Left lung (tissue), 10 donors: ENCODE data around the gene UBE3C. TPM values are rescaled to one million over a fixed set of nuclear protein-coding genes. Genes with fewer than 3 reads are reported as not detected.

Experiments
- ATAC-seq: fragments of 200-7000 bp; cut with Tn5 transposase; one replicate; pipeline ENCODE4 v1.9.1; 2020; ENCODE audit warnings: moderate library complexity
- DNase-seq, 4 donors: peaks; one replicate each; pipeline ENCODE4 v3.0.0-alpha.2; 2013 to 2020
- H3K27ac ChIP-seq, 2 donors: fragments of 200-600 bp; sonication (generic) in 1 of 2; one replicate each; pipeline versions ENCODE4 v1.5.0 to v1.8.0; 2020 to 2021
- H3K27me3 ChIP-seq, 2 donors: fragments of 200-600 bp; sonication (generic) in 1 of 2; one replicate each; pipeline versions ENCODE4 v1.5.0 to v1.8.0; 2020 to 2021
- H3K36me3 ChIP-seq, 2 donors: fragments of 200-600 bp; sonication (generic) in 1 of 2; one replicate each; pipeline versions ENCODE4 v1.5.0 to v1.8.0; 2020 to 2021
- H3K4me1 ChIP-seq, 2 donors: fragments of 200-600 bp; one replicate each; pipeline ENCODE4 v1.8.0; 2021
- H3K4me3 ChIP-seq, 2 donors: fragments of 200-600 bp; sonication (generic) in 1 of 2; one replicate each; pipeline versions ENCODE4 v1.5.0 to v1.8.0; 2020 to 2021; ENCODE audit warnings: mild to moderate bottlenecking in 1 of 2
- H3K9me3 ChIP-seq, 2 donors: fragments of 200-600 bp; sonication (generic) in 1 of 2; one replicate each; pipeline versions ENCODE4 v1.5.0 to v1.8.0; 2020 to 2021
- CTCF ChIP-seq, 2 donors: fragments of 200-600 bp; sonication (generic) in 1 of 2; IDR thresholded peaks; one replicate each; pipeline versions ENCODE4 v1.5.0 to v1.8.0; 2021; ENCODE audit warnings: antibody characterized with exemption in 2 of 2
- intact Hi-C, 2 donors: fragments of 100-400 bp; cut with DNase I; formaldehyde crosslinking; loops; one replicate each; pipeline versions ENCODE4 v1.11.2 to v1.14.2; 2022
- polyA plus RNA-seq, 6 donors: library from polyadenylated mRNA; unstranded; fragments of 120-200 nt; gene quantifications; one replicate each; pipeline ENCODE4 v1.2.1, GENCODE V29; 2013; ENCODE audit not compliant: insufficient read length in 6 of 6
- total RNA-seq, 2 donors: library from RNA; stranded (reverse); fragmentation: NEBNext Ultra II Directional; extraction: Animal tissue kit (Norgen Biotek cat#: 25700); gene quantifications; one replicate each; pipeline ENCODE4 v1.2.1, GENCODE V29; 2021
- donor health status: DM: no; HTN: yes; CAD: no.
- donor health status: DM: no; HTN: no; CAD: no.

Gene UBE3C
- total and polyA plus RNA-seq, 8 donors = 38.4 to 68.9 (median 43.8) TPM

- DNase-seq = no peak
- H3K27ac ChIP-seq = peak overlapping the region; percentile 82 to 87
- intact Hi-C loops = no loop called here
Observed at GRCh38 chr7:157138101-157138423, 664 bp upstream of the UBE3C start.

DNA sequence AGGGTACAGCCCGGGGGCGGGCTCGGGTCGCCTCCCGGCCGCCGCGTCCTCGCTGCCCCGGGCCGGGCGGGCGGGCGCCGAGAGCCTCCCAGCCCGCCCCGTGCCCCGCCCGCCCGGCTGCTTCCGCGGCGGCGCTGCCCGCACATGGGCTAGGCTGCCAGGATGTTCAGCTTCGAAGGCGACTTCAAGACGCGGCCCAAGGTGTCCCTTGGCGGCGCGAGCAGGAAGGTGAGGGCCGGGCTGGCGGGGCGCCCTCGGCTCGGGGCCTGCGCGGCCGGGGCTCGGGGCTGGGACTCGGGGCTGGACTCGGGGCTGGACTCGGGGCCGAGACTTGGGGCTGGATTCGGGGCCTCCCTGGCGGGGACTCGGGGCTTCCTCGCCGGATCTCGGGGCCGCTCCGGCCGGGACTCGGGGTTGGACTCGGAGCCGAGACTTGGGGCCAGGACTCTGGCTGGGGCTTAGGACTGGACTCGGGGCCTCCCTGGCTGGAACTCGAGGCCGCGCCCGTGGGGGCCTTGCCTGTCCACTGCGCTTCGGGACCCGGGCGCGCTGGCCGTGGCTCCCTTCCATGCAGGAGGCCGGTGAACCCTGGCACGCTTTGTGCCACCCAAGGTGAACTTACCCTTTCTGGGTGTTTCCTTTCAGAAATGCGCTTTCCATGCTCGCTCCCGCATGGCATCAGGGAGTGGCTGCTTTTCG lies 534 bp downstream of the UBE3C start:
- ATAC-seq (peak; percentile 72), DNase-seq (peak in 2 of 4 donors; percentile 54 to 91)
- Histone ChIP-seq H3K27ac (peak overlapping the region; percentile 82 to 87), H3K36me3 (peaks cover 0 to 19% of the 10 kb centered on the region in 2 donors), H3K4me3 (peak overlapping the region; percentile 69 to 83), H3K9me3 (no peaks in the 10 kb centered on the region), H3K27me3 (no peaks in the 10 kb centered on the region), H3K4me1 (peaks cover 15 to 57% of the 10 kb centered on the region in 2 donors)
- no peak for TF ChIP-seq CTCF (IDR thresholded peaks at IDR 0.05)
- intact Hi-C loops = no loop called here

More at GRCh38 chr7:157138101-157138423, 664 bp upstream of the UBE3C start:
- no peaks in the 10 kb centered on the region for H3K9me3 ChIP-seq
- H3K27me3 ChIP-seq = no peaks in the 10 kb centered on the region
- H3K36me3 ChIP-seq = peaks cover 0 to 9% of the 10 kb centered on the region in 2 donors
- peaks cover 15 to 52% of the 10 kb centered on the region in 2 donors for H3K4me1 ChIP-seq
- TF ChIP-seq CTCF (IDR thresholded peaks at IDR 0.05) = no peak
- ATAC-seq = no peak
- H3K4me3 ChIP-seq = peak overlapping the region; percentile 69 to 83

GRCh38 chr7:157139810-157140510 lies 1.2 kb downstream of the UBE3C start:
- no peak for TF ChIP-seq CTCF (IDR thresholded peaks at IDR 0.05)
- Histone ChIP-seq H3K4me1 (peaks cover 15 to 60% of the 10 kb centered on the region in 2 donors), H3K36me3 (peaks cover 0 to 22% of the 10 kb centered on the region in 2 donors), H3K27ac (peak overlapping the region; percentile 82 to 87), H3K27me3 (no peaks in the 10 kb centered on the region), H3K4me3 (peak overlapping the region; percentile 69 to 83), H3K9me3 (no peaks in the 10 kb centered on the region)
- ATAC-seq (no peak), DNase-seq (no peak)
- intact Hi-C loops = no loop called here

DNA sequence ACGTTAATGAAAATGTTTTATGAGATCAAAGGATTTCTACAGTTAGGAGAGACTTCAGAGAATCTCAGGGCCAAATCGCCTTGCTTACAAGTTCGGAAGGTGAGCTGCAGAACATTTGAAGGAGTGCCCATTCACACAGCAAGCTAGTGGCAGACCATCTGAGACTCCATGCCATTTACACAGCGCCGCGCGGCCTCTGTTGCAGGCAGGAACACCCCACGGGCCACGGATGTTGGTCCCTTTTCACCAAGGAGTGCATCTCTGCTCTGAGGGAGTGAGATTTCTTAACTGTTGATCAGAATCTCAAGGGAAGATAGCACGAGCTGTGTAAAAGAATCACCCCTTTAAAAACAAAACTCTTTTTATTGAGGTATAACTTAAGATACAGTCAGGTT lies 1.8 kb downstream of the UBE3C start:
- DNase-seq (no peak), ATAC-seq (no peak)
- TF ChIP-seq CTCF (IDR thresholded peaks at IDR 0.05) = no peak
- peaks cover 0 to 27% of the 10 kb centered on the region in 2 donors for H3K36me3 ChIP-seq
- H3K27me3 ChIP-seq = no peaks in the 10 kb centered on the region
- intact Hi-C loops = no loop called here
- H3K4me1 ChIP-seq = peaks cover 15 to 60% of the 10 kb centered on the region in 2 donors
- H3K4me3 ChIP-seq = peak overlapping the region in 1 of 2 donors; percentile 83
- H3K27ac ChIP-seq = no peak overlapping the region
- H3K9me3 ChIP-seq = no peaks in the 10 kb centered on the region

DNA sequence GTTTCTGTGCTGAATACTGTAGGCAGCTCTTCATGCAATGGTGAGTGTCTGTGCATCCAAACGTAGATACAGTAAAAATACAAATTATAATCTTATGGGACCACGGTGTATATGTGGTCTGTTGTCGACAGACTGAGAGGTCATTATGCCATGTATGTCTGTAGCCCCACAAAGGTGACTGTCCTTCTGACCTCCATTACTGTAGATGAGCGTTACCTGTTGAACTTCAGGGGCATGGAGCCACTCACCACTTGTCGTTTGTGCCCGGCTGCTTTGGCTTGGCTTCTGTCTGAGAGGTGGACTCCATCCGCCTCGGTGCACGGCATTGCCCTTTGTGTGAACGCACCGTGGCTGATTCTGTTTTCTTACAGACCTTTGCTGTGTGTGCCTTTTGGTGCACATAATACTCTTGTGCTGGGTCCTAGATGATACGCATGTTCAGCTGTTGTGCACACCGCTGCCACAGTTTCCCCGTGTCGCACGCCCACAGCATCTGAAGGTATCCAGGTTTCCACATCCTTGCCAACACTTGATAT lies 2.9 kb downstream of the UBE3C start:
- intact Hi-C loops = no loop called here
- ATAC-seq (no peak), DNase-seq (no peak)
- Histone ChIP-seq H3K4me1 (peaks cover 15 to 55% of the 10 kb centered on the region in 2 donors), H3K27ac (no peak overlapping the region), H3K4me3 (no peak overlapping the region), H3K9me3 (no peaks in the 10 kb centered on the region), H3K27me3 (no peaks in the 10 kb centered on the region), H3K36me3 (peaks cover 0 to 27% of the 10 kb centered on the region in 2 donors)
- no peak for TF ChIP-seq CTCF (IDR thresholded peaks at IDR 0.05)
